ENCODE results near the gene PIGS.

DNA sequence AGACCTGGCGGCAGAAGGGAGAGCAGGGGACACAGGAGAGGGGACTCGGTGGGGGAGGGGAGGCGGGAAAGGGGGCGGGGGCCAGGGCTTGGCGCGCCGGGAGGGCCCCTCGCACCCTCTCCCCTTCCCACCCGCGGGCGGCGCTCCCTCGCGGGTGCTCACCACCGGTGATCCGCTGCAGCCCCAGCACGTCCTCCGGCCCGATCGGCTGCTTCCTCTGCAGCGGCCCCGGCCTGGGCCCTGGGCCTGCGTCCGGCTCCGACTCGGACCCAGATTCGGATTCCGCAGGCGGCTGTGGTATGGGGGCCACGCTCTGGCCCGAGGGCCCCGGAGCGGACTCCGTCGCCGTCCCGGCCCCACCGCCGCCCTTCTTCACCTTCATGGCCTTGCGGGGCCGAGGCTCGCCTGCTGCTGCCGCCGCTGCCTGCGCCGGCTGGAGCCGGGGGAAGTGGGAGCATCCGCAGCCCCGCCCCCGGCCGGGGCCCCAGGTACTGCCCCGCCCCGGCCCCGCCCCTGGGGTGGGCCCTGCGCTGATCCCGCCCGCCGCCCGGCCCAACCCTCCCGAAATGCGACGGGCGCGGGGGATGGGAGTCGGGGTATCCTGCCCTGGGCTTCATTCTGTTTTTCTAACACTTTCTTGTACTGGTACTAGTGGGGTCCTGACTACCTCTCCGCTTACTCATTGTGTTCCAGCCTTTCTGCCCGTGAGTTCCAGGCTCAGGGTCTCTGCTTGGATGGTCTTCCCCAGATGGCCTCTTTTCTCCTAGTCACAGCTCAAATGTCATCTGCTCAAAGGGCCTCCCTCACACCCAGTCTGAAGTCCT is 18.9 kb downstream of the PIGS start, which contains the start of gene UNC119:
- TF ChIP-seq, protein P1, sequence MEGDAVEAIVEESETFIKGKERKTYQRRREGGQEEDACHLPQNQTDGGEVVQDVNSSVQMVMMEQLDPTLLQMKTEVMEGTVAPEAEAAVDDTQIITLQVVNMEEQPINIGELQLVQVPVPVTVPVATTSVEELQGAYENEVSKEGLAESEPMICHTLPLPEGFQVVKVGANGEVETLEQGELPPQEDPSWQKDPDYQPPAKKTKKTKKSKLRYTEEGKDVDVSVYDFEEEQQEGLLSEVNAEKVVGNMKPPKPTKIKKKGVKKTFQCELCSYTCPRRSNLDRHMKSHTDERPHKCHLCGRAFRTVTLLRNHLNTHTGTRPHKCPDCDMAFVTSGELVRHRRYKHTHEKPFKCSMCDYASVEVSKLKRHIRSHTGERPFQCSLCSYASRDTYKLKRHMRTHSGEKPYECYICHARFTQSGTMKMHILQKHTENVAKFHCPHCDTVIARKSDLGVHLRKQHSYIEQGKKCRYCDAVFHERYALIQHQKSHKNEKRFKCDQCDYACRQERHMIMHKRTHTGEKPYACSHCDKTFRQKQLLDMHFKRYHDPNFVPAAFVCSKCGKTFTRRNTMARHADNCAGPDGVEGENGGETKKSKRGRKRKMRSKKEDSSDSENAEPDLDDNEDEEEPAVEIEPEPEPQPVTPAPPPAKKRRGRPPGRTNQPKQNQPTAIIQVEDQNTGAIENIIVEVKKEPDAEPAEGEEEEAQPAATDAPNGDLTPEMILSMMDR (IDR thresholded peaks at IDR 0.05; ENCODE audit: insufficient read depth, low read length) = no peak
- TF ChIP-seq POLR2AphosphoS5 (IDR thresholded peaks at IDR 0.05; ENCODE audit: low read depth) (no peak), SPI1 (IDR thresholded peaks at IDR 0.05; ENCODE audit: borderline replicate concordance, low read depth) (0 out of 2 replicates have a peak, but pooled peaks have one; percentile 34)
- TF ChIP-seq, protein P2, sequence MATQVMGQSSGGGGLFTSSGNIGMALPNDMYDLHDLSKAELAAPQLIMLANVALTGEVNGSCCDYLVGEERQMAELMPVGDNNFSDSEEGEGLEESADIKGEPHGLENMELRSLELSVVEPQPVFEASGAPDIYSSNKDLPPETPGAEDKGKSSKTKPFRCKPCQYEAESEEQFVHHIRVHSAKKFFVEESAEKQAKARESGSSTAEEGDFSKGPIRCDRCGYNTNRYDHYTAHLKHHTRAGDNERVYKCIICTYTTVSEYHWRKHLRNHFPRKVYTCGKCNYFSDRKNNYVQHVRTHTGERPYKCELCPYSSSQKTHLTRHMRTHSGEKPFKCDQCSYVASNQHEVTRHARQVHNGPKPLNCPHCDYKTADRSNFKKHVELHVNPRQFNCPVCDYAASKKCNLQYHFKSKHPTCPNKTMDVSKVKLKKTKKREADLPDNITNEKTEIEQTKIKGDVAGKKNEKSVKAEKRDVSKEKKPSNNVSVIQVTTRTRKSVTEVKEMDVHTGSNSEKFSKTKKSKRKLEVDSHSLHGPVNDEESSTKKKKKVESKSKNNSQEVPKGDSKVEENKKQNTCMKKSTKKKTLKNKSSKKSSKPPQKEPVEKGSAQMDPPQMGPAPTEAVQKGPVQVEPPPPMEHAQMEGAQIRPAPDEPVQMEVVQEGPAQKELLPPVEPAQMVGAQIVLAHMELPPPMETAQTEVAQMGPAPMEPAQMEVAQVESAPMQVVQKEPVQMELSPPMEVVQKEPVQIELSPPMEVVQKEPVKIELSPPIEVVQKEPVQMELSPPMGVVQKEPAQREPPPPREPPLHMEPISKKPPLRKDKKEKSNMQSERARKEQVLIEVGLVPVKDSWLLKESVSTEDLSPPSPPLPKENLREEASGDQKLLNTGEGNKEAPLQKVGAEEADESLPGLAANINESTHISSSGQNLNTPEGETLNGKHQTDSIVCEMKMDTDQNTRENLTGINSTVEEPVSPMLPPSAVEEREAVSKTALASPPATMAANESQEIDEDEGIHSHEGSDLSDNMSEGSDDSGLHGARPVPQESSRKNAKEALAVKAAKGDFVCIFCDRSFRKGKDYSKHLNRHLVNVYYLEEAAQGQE (IDR thresholded peaks at IDR 0.05; ENCODE audit: insufficient replicate concordance, low read depth) = no peak
